Pulmonary artery endothelial cell (primary cell): ENCODE data around the gene GMPPB. TPM values are rescaled to one million over a fixed set of nuclear protein-coding genes. Genes with fewer than 3 reads are reported as not detected.

Experiments used
- DNase-seq: peaks from one replicate; pipeline ENCODE4 v3.0.0-alpha.2; 2011; ENCODE audit warnings: low read depth, low spot score
- total RNA-seq: library from RNA; depleted of rRNA; stranded (reverse); fragments of >200 nt; gene quantifications from 2 replicates; pipeline ENCODE4 v1.2.3, GENCODE V29; 2014

GMPPB gene
- total RNA-seq, 1 donor from 2014 or later, result 51.2 TPM

DNA sequence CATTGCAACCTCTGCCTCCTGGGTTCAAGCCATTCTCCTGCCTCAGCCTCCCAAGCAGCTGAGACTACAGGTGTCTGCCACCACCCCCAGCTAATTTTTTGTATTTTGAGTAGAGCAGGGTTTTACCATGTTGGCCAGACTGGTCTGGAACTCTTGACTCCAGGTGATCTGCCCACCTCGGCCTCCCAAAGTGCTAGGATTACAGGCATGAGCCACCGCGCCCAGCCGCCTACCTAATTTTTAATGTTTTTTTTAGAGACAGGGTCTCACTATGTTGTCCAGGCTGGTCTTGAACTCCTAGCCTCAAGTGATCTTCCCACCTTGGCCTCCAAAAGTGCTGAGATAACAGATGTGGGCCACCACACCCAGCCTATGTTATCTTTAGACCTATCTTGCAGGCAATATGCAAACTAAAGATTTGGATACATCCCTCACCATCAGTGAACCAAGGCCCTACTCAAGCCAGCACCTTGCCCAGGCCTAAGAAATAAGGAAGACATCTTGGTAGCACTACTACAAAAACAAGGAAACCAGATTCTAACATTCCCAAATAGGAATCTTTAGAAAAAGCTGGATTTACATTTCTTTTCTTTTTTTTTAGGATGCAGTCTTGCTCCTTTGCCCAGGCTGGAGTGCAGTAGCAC lies 6.3 kb upstream of the GMPPB start:
- DNase-seq, result no peak

DNA sequence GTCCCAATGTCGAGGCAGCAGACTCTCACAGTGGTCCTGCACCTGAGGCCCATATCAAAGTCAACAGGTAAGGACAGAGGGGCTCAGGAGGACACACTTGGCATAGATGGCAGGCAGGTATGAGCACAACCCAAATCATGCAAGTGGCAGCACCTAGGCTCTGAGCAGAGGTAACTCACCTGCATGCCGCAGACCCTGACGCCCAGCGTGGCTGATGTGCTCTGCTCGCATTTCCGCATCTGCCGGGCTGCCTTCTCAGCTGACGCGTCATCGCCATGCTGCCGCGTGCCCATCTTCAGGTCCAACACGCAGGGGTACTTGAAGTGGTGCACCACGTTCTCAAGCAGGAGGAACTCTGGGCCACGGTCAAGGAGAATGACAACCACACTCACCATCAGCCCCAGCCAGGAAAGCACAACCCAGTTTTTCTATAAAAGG lies 4.2 kb upstream of the GMPPB start:
- no peak for DNase-seq

DNA sequence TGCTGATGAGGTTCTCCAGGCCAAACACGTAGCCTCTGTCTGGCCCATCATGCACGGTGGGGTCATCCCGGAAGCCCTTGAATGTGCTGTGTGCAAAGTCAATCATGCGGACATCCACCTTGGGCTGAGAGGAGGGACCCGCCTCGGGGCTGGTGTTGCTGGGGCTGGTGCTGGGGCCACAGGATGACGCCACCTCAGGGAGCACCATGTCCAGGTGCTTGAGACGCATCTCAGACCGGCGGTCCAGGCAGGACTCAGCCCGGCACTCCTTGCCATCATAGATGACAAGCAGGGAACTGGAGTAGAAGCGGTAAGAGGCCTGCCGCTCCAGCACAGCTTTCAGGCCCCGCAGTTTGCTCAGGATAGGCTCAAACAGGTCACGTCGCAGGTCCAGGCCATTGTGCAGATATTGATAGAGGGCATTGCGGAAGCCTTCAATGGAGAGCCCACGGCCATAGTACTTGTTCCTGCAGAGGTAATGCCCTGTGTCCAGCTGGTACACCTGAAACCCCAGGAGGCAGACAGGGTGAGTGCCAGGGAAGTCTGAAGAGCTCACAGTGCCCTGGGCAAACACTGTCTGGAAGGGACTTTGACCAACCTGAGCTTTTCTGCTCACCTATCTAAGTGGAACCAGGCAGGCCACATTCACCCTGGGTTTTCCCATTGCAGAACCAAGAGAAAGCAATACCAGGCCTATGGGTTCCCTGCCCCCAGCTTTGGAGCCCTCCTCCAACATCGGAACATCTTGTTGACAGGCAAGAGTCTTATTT lies 3.6 kb upstream of the GMPPB start:
- DNase-seq, result no peak

- no peak for DNase-seq
These were observed 2.3 kb upstream of the GMPPB start for GRCh38 chr3:49725906-49726681.

DNA sequence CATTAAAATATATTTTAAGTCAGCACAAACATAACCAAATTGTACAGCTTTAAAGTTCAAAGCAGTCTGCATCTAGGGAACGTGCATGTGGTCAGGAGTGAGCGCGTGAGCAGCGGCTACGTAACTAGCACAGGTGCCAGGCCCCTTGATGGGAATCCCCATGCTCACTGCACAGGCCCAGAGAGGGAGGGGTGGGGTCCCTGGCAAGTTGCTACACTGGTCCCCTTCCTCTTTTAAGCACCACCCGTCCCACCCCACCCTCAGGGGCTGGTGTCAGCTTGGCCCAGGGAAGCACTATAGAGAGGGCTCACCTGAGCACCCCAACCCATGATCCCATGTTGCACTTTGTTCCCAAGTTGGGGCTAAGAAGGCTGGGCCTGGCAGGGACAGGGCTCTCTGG lies 835 bp upstream of the GMPPB start:
- DNase-seq, result no peak

- DNase-seq, result no peak
These were observed 489 bp downstream of the GMPPB start for GRCh38 chr3:49723296-49723627.

GRCh38 chr3:49722896-49723295 lies 855 bp downstream of the GMPPB start:
- no peak for DNase-seq

- DNase-seq, result no peak
These were observed 1.6 kb downstream of the GMPPB start for GRCh38 chr3:49721896-49722781.

GRCh38 chr3:49721596-49721895 lies 2.2 kb downstream of the GMPPB start:
- DNase-seq, result no peak

- DNase-seq, result no peak
These were observed 2.7 kb downstream of the GMPPB start for GRCh38 chr3:49720855-49721595.

DNA sequence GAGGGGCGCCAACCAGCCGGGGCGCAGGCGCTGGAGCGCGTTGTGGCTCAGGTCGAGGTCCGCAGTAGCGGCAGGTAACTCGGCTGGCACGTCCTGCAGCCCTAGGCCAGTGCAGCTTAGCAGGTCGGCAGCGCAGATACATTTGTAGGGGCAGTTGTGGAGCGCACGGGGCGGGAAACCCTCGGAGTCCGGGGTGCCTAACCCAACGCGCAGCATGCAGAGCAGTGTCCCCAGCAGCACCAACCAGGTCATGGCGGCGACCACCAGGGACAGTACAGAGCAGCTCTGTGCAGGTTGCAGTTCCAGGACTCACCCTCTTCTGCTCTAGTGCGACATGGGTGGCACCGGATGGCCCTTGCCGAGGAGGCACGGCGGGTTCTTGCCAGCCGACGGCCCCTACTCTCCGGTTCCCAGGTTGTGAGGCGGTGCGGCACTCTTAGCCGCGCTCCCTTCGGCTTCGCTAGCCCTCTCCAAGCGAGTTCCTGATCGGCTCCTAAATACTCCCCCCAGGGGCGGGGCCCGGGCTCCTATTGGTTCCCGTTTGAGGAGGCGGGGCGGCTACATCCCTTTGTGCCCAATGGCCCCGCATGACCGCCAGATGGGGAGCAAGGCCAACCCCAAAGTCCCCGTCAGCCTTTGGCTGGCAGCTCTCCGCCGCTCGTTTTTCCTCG lies 4.4 kb downstream of the GMPPB start, which contains the start of gene AMIGO3:
AMIGO3 (minus strand) TSS at position 471 of the 671 bp plus-strand sequence; CDS start at position 252, 219 bp downstream.
- peak; percentile 72 for DNase-seq

- no peak for DNase-seq
These were observed 4.9 kb downstream of the GMPPB start for GRCh38 chr3:49718858-49719213.

DNA sequence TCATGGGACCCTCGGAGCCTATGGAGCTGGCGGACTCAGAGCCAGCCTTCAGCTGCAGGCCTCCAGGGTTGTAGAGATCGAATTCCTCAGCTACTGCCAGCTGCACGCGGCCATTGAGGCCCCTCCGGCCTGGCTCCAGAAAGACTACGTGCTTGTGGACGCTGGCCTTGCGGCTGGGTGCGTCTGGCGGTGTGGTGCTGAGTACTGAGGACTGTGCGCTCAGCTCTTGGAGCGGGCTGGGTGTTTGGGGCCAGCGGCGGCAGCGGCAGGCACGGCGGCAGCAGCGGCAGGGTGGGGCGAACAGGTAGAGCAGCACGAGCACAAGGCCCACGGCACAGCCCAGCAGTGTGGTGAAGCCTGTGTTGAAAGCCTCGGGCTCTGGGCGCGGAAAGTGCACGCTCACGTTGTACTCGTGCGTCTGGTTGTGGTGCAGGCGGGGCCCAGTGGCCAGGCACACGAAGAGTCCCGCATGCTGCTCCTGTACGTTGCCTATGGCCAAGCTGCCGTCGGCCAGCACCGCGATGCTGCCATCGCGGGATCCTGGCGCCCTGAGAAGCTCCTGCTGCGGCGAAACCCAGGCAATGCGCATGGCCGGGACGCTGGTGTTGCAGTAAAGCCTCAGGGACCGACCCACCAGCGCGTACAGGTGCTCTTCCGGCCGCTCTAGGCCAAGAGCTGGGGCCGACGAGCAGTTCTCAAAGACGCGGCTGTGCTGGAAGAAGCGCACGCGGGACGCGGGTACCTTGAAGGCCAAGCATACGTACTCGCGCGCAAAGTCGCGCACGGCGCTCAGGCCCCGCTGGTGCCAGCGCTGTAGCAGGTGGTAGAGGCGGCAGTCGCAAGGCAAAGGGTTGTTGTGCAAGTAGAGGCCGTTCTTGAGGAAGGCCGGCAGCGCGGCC lies 5.5 kb downstream of the GMPPB start:
- no peak for DNase-seq

- DNase-seq, result no peak
These were observed 6.4 kb downstream of the GMPPB start for GRCh38 chr3:49717211-49717958.

- no peak for DNase-seq
These were observed 7.0 kb downstream of the GMPPB start for GRCh38 chr3:49716691-49717210.

DNA sequence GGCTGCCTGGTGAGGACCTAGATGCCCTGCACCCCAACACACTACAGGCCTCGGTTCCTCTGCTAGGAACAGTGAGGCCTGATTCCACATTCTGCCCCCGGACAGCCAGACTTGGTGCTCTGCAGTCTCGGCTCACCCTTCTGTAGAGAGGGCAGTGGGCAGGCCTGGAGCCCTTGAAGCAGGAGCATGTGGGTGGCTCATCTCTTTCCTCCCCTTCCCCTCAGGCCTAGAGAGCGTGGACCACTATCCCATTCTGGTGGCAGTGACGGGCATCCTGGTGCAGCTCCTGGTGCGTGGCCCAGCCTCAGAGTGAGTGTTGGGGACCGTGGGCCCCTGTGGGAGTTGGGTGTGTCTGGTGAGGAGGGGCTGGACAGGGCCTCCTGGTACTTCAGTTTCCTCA lies 7.6 kb downstream of the GMPPB start:
- DNase-seq, result no peak

DNA sequence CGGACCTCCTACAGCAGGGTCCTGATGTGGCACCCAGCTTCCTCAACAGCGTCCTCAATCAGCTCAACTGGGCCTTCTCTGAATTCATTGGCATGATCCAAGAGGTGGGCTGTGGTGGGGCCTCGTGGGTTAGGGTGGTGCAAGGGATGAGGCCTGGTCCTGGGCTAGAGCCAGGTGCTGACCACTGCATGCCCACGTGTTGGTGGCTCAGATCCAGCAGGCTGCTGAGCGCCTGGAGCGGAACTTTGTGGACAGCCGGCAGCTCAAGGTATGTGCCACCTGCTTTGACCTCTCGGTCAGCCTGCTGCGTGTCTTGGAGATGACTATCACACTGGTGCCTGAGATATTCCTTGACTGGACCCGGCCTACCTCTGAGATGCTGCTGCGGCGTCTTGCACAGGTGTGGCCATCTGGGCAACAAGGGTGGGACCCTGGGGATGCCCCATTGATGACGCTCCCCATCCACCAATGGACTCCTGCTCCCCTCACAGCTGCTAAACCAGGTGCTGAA lies 8.1 kb downstream of the GMPPB start:
- DNase-seq, result no peak
